Mammary epithelial cell (primary cell): ENCODE data around the gene C12orf76.

Source experiments
- EZH2 ChIP-seq: IDR thresholded peaks from 2 replicates; pipeline ENCODE4 v1.6.1; 2012; ENCODE audit warnings: low read length, inconsistent platforms, borderline replicate concordance
- TF ChIP-seq, protein P1 (sequence below), 2 donors: IDR thresholded peaks in 1 of 2; conservative IDR thresholded peaks in 1 of 2; 2 replicates each; pipeline ENCODE4 v1.5.1; 2011 to 2012; ENCODE audit warnings: inconsistent platforms in 2 of 2, low read length in 2 of 2, mild to moderate bottlenecking in 2 of 2, control low read depth in 1 of 2, low read depth in 1 of 2; ENCODE audit not compliant: insufficient read depth in 1 of 2; ENCODE audit errors: extremely low read depth in 1 of 2

DNA sequence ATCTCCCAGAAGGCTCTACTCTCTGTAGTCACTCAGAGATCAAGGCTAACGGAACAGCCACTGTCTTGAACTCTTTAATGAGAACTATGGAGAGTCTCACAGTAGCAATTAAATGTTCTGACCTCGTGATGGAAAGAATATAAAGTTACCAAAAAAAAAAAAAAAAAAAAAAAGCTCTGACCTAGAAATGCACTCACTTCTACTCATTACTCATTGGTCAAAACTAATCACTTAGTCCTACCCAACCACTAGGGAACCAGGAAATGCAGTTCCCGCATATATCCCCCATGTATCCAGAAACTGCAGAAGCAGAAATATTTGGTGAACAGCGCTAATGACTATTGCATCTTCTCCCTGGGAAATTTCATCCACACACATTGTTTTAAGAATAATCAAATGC lies 29.5 kb upstream of the C12orf76 start:
- TF ChIP-seq EZH2, result no peak
- TF ChIP-seq, protein P1, sequence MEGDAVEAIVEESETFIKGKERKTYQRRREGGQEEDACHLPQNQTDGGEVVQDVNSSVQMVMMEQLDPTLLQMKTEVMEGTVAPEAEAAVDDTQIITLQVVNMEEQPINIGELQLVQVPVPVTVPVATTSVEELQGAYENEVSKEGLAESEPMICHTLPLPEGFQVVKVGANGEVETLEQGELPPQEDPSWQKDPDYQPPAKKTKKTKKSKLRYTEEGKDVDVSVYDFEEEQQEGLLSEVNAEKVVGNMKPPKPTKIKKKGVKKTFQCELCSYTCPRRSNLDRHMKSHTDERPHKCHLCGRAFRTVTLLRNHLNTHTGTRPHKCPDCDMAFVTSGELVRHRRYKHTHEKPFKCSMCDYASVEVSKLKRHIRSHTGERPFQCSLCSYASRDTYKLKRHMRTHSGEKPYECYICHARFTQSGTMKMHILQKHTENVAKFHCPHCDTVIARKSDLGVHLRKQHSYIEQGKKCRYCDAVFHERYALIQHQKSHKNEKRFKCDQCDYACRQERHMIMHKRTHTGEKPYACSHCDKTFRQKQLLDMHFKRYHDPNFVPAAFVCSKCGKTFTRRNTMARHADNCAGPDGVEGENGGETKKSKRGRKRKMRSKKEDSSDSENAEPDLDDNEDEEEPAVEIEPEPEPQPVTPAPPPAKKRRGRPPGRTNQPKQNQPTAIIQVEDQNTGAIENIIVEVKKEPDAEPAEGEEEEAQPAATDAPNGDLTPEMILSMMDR (conservative IDR thresholded peaks at IDR 0.05 in 1 of 2, IDR thresholded peaks at IDR 0.05 in 1 of 2; ENCODE audit: extremely low read depth in 1 of 2, insufficient read depth in 1 of 2, low read depth in 1 of 2, low read length in 2 of 2), result no peak
